ENCODE measurements around the gene WASF2. TPM values are rescaled to one million over a fixed set of nuclear protein-coding genes. Genes with fewer than 3 reads are reported as not detected.

The WASF2 gene
- total RNA-seq, 1 donor from 2014 or later: 70.4 TPM

DNA sequence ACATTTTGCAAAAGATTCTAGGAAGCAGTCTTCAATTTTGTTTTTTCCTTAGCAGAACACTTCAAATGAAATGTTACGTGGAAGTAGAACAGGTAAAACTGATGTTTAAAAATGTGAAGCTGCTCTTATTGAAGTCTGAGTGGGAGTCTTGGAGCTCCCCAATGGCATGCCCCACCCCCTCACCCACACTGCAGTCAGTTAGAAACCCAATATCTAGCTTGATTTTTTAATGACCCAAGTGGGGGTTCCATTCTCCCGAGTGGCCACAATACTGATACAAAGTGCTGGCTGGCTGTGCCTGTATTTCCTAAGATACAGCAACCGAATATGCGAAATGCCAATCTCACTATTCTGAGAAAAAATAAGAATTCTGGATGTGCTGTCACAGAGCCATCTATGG is 66.3 kb downstream of the WASF2 start:
- TF ChIP-seq CTCF (IDR thresholded peaks at IDR 0.05): no peak
- Histone ChIP-seq H3K4me3 (no peak overlapping the region), H3K36me3 (peaks cover 3 to 28% of the 10 kb centered on the region in 2 donors), H3K4me1 (peaks cover 12 to 58% of the 10 kb centered on the region in 2 donors), H3K9me3 (no peaks in the 10 kb centered on the region), H3K27ac (no peak overlapping the region), H3K27me3 (no peaks in the 10 kb centered on the region)
- intact Hi-C loops (cut with DNase I): no loop called here
- peak in 1 of 2 donors; percentile 25 for DNase-seq (ENCODE audit: low spot score in 2 of 2)

DNA sequence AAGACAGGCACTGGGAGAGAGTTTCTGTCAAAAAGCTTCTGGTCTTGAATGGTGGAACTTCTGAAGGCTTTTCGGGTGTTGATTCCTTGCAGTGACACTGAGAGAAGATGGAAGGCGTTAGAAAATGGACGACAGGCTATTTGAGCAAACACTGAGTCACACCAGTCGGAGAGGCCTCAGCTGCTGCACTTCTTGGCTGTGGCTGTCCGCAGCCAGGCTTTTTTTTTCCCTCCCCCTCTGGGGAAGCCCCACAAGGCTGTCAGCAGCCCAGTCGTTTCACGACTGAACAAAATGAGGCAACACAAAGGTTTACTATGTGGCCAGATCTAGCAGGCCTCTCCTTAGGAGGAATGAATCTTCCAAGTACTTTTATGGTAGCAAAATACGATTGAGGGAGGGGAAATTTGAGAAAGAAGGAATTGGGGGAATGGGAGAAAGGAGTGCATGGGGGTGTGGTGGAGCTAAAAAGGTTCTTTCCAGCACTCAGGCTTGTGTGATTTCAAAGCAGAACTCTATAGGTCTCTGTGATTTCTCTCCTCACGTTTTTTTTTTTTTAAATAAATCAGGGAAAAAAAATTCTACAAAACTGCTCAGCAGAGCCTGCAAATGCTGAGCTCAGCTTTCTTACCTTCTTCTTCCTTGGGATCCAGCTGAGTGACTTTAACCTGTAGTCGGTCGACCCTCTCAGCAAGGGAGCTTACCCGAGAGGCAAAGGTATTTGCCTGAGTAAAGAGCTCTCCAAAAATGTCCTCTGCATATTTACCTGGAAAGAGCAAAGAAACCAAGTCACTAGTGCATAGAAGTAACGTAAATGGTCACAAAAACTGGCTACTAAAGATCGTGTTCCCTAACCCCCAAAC is 71.4 kb downstream of the WASF2 start:
- peaks cover 4 to 42% of the 10 kb centered on the region in 2 donors for H3K4me1 ChIP-seq
- intact Hi-C loops (cut with DNase I): loop anchor here (5.0 kb wide), 3 partner anchors 74 to 184 kb away; partner anchors contain the start of genes AHDC1 and WASF2

DNA sequence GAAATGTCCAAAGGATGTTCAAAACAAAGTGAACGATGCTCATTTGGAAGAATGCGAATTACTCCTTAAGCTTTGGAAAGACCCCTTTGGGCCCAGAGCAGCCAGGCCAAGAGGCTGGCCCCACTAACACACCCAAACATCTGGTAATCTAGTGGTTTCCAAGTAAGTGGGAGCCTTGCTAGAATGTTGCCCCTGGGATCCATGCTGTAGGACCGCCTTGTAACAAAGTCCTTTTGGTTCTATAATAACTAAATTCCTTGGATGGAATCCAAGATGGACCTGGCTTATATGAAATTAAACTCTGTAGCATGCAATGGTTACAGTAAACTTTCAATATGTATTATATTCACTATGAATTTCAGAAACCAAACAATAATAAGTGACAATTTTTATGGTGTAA is 72.3 kb downstream of the WASF2 start:
- Histone ChIP-seq H3K36me3 (peaks cover 46 to 54% of the 10 kb centered on the region in 2 donors), H3K4me1 (peaks cover 4 to 37% of the 10 kb centered on the region in 2 donors), H3K27ac (peak overlapping the region; percentile 76 to 78), H3K4me3 (no peak overlapping the region), H3K27me3 (no peaks in the 10 kb centered on the region), H3K9me3 (no peaks in the 10 kb centered on the region)
- intact Hi-C loops (cut with DNase I): loop anchor here (5.0 kb wide), 3 partner anchors 75 to 185 kb away; partner anchors contain the start of genes AHDC1 and WASF2
- TF ChIP-seq CTCF (IDR thresholded peaks at IDR 0.05): no peak
- DNase-seq (ENCODE audit: low spot score in 2 of 2): no peak

More for the DNA sequence above, 71.4 kb downstream of the WASF2 start:
- DNase-seq (ENCODE audit: low spot score in 2 of 2): peak; percentile 61 to 86
- TF ChIP-seq CTCF (IDR thresholded peaks at IDR 0.05): no peak
- Histone ChIP-seq H3K36me3 (peaks cover 38 to 46% of the 10 kb centered on the region in 2 donors), H3K9me3 (no peaks in the 10 kb centered on the region), H3K27ac (peak overlapping the region; percentile 76 to 78), H3K27me3 (no peaks in the 10 kb centered on the region), H3K4me3 (peak overlapping the region in 1 of 2 donors; percentile 2)

DNA sequence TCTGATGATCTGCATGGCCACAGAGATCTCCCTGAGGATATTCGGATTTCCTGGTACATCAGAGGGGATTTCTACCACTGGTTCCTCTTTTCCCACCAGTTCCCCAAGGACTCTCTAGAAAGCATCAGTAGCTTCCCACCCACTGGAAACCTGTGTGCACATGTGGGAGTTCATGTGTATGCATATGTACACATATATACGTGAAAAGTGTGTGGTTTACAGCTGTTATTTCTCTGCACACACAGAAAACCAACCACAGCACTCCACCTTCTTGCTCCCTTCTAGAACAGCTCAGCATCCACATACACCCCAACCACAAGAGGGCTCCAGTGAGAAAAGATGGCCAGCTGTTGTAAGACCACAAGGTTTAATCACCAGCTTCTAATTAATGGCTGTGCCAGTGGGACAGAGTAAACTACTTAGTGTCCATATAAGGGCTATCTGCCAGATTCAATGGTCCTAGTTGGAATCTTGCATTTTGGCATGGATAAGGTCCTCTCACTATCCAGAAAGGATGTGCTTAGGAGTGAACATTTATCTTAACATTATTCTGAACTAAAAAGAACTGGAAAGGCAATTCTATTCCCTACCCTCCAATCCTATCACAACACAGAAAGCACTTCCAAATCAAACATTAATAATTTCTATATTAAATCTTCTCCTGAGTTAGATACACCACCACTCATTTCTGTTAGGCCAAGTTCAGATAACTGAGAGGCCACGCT is 73.4 kb downstream of the WASF2 start:
- Histone ChIP-seq H3K27me3 (no peaks in the 10 kb centered on the region), H3K36me3 (peaks cover 58 to 66% of the 10 kb centered on the region in 2 donors), H3K4me3 (no peak overlapping the region), H3K9me3 (no peaks in the 10 kb centered on the region), H3K27ac (no peak overlapping the region), H3K4me1 (peaks cover 4 to 33% of the 10 kb centered on the region in 2 donors)
- TF ChIP-seq CTCF (IDR thresholded peaks at IDR 0.05): peak in 2 of 3 experiments; percentile 33 to 51
- intact Hi-C loops (cut with DNase I): loop anchor here (5.0 kb wide), 3 partner anchors 76 to 186 kb away; partner anchors contain the start of genes AHDC1 and WASF2
- no peak for DNase-seq (ENCODE audit: low spot score in 2 of 2)

DNA sequence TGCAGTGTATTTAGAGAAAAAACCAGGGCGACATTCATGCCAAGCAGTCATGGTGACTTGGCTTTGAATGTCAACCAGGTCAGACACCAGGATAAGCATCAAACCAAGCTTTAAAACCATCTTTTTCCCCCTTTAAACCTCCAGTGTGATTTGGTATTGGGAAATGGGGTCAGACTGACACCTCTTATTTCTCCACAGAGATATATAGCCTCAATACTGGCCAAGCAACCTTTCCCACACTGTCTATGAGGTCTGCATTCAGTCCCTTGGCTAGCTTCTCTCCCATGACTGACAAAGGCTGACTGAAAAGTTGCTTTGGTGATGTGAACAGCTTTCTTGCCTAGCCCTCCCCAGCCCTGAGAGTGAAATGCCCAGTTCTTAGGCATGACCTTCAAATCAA is 75.9 kb downstream of the WASF2 start:
- Histone ChIP-seq H3K27ac (no peak overlapping the region), H3K27me3 (no peaks in the 10 kb centered on the region), H3K36me3 (peaks cover 80 to 90% of the 10 kb centered on the region in 2 donors), H3K4me3 (no peak overlapping the region), H3K9me3 (no peaks in the 10 kb centered on the region), H3K4me1 (peaks cover 4 to 15% of the 10 kb centered on the region in 2 donors)
- intact Hi-C loops (cut with DNase I): no loop called here
- DNase-seq (ENCODE audit: low spot score in 2 of 2): no peak
- TF ChIP-seq CTCF (IDR thresholded peaks at IDR 0.05): no peak
